Neural progenitor cell (in vitro differentiated cells): Measurements from ENCODE around the gene MTG1. TPM values are rescaled to one million over a fixed set of nuclear protein-coding genes. Genes with fewer than 3 reads are reported as not detected.
"Not testable (repeated sequence)": the region's sequence is repeated elsewhere in the genome, so short reads cannot be mapped to it uniquely, and the experiment has no call there.

Source experiments
- DNase-seq: peaks from one replicate; pipeline ENCODE4 v3.0.0-alpha.2; 2016; ENCODE audit warnings: low spot score
- H2AFZ ChIP-seq: fragments of 200-600 bp; sonication (generic); replicated peaks from 2 replicates; pipeline ENCODE4 v1.6.1; 2016; ENCODE audit warnings: antibody characterized with exemption
- H3F3A ChIP-seq: fragments of 200-600 bp; sonication (generic); 2 replicates; pipeline ENCODE4 v1.6.1; 2016; ENCODE audit warnings: antibody characterized with exemption, low read depth
- H3K27ac ChIP-seq: fragments of 200-600 bp; sonication (generic); 2 replicates; pipeline ENCODE4 v1.5.1; 2016; ENCODE audit warnings: mild to moderate bottlenecking
- H3K27me3 ChIP-seq: fragments of 200-600 bp; sonication (generic); 2 replicates; pipeline ENCODE4 v1.6.1; 2016; ENCODE audit warnings: mild to moderate bottlenecking, moderate library complexity
- H3K36me3 ChIP-seq: fragments of 200-600 bp; sonication (generic); 2 replicates; pipeline ENCODE4 v1.5.1; 2016
- H3K4me1 ChIP-seq: fragments of 200-600 bp; sonication (generic); 2 replicates; pipeline ENCODE4 v1.6.1; 2016; ENCODE audit warnings: mixed run types
- H3K4me2 ChIP-seq: fragments of 200-600 bp; sonication (generic); 2 replicates; pipeline ENCODE4 v1.6.1; 2016
- H3K4me3 ChIP-seq: fragments of 200-600 bp; sonication (generic); 2 replicates; pipeline ENCODE4 v1.5.1; 2016
- H3K79me2 ChIP-seq: fragments of 200-600 bp; sonication (generic); 2 replicates; pipeline ENCODE4 v1.6.1; 2016; ENCODE audit warnings: low read depth
- H3K9ac ChIP-seq: fragments of 200-600 bp; sonication (generic); 2 replicates; pipeline ENCODE4 v1.6.1; 2016
- H3K9me3 ChIP-seq: fragments of 200-600 bp; sonication (generic); 2 replicates; pipeline ENCODE4 v1.5.1; 2016; ENCODE audit warnings: low read depth
- H4K20me1 ChIP-seq: fragments of 200-600 bp; sonication (generic); 2 replicates; pipeline ENCODE4 v1.6.1; 2016; ENCODE audit warnings: low read depth
- H3K27ac Mint-ChIP-seq: 3 replicates; pipeline ENCODE4 v1.8.0; 2021; ENCODE audit warnings: mixed read lengths
- H3K27me3 Mint-ChIP-seq: 2 replicates; pipeline ENCODE4 v1.8.0; 2022; ENCODE audit warnings: low read depth, mild to moderate bottlenecking, inconsistent platforms, moderate library complexity, mixed read lengths; ENCODE audit not compliant: insufficient read depth
- H3K36me3 Mint-ChIP-seq: 3 replicates; pipeline ENCODE4 v1.8.0; 2021; ENCODE audit warnings: mixed read lengths
- H3K4me1 Mint-ChIP-seq: 3 replicates; pipeline ENCODE4 v1.8.0; 2021; ENCODE audit warnings: mixed read lengths
- H3K4me3 Mint-ChIP-seq: 3 replicates; pipeline ENCODE4 v1.8.0; 2021; ENCODE audit warnings: mild to moderate bottlenecking, moderate library complexity, mixed read lengths
- H3K9me3 Mint-ChIP-seq: 3 replicates; pipeline ENCODE4 v1.8.0; 2020; ENCODE audit warnings: mixed read lengths
- EZH2 ChIP-seq: fragments of 200-600 bp; sonication (generic); IDR thresholded peaks from 2 replicates; pipeline ENCODE4 v1.6.1; 2017; ENCODE audit warnings: antibody characterized with exemption, mild to moderate bottlenecking, moderate library complexity
- EZH2phosphoT487 ChIP-seq: fragments of 200-600 bp; sonication (generic); IDR thresholded peaks from 2 replicates; pipeline ENCODE4 v1.6.1; 2017; ENCODE audit warnings: antibody characterized with exemption
- total RNA-seq: library from RNA; depleted of rRNA; stranded (reverse); fragments of >200 nt; gene quantifications from 2 replicates; pipeline ENCODE4 v1.2.3, GENCODE V29; 2015; ENCODE audit warnings: low replicate concordance
- TF ChIP-seq, protein P1 (sequence below): fragments of 200-600 bp; sonication (generic); IDR thresholded peaks from 2 replicates; pipeline ENCODE4 v1.5.1; 2017; ENCODE audit warnings: antibody characterized with exemption, mild to moderate bottlenecking

MTG1 gene
- total RNA-seq, 1 donor from 2014 or later, result 28.0 TPM

DNA sequence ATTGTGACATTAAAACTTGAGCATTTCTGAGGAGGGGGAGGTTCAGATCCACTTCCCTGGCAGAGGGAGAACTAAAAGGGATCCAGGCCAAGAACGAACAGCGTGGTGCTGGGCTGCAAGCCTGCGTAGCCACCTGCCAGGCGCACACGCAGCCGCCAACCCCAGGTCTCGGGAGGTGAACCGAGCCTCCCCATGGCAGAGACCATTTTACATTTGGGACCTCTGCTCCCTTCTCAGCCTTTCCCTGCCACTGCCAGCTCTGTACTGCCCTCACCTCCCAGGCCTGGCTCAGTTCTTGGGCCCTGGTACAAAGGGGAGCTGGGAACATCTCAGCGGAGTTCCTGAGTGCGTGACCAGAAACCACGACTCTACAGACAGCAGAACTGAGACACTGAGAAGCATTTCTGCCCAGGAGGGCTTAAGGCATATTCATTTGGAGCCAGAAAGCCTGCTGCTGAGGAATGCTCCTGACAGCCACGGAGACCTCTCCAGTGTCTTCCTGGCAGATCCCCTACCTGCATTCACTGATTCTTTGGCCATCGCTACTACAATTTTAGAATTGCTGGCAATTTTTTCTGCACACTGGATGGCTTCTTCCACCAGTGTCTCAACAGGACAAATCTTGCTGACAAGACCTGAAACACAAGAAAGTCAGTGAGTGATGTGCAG, 28.4 kb upstream of the MTG1 start:
- H3K9me3 Mint-ChIP-seq, result no peaks in the 10 kb centered on the region
- H3K36me3 Mint-ChIP-seq, result peaks cover 31% of the 10 kb centered on the region

GRCh38 chr10:133366130-133366478, 27.9 kb upstream of the MTG1 start:
- Histone ChIP-seq H3K4me2 (no peak overlapping the region), H3K36me3 (no peaks in the 10 kb centered on the region), H3K9ac (no peak overlapping the region), H4K20me1 (no peaks in the 10 kb centered on the region), H3K27me3 (no peaks in the 10 kb centered on the region), H3K4me3 (no peak overlapping the region), H2AFZ (no peak overlapping the region), H3K79me2 (no peaks in the 10 kb centered on the region), H3K27ac (no peak overlapping the region), H3F3A (peaks cover 8% of the 10 kb centered on the region), H3K9me3 (no peaks in the 10 kb centered on the region), H3K4me1 (no peaks in the 10 kb centered on the region)
- Mint-ChIP-seq H3K27me3 (peaks cover 8% of the 10 kb centered on the region), H3K4me1 (no peaks in the 10 kb centered on the region), H3K36me3 (peaks cover 31% of the 10 kb centered on the region), H3K4me3 (no peak overlapping the region), H3K9me3 (no peaks in the 10 kb centered on the region), H3K27ac (no peak overlapping the region)
- no peak for DNase-seq
- TF ChIP-seq EZH2phosphoT487 (no peak), EZH2 (no peak)
- TF ChIP-seq, protein P1, sequence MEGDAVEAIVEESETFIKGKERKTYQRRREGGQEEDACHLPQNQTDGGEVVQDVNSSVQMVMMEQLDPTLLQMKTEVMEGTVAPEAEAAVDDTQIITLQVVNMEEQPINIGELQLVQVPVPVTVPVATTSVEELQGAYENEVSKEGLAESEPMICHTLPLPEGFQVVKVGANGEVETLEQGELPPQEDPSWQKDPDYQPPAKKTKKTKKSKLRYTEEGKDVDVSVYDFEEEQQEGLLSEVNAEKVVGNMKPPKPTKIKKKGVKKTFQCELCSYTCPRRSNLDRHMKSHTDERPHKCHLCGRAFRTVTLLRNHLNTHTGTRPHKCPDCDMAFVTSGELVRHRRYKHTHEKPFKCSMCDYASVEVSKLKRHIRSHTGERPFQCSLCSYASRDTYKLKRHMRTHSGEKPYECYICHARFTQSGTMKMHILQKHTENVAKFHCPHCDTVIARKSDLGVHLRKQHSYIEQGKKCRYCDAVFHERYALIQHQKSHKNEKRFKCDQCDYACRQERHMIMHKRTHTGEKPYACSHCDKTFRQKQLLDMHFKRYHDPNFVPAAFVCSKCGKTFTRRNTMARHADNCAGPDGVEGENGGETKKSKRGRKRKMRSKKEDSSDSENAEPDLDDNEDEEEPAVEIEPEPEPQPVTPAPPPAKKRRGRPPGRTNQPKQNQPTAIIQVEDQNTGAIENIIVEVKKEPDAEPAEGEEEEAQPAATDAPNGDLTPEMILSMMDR, result no peak

More for the DNA sequence above, 28.4 kb upstream of the MTG1 start:
- Histone ChIP-seq H3F3A (peaks cover 8% of the 10 kb centered on the region), H3K4me2 (no peak overlapping the region), H2AFZ (no peak overlapping the region), H4K20me1 (no peaks in the 10 kb centered on the region), H3K4me3 (no peak overlapping the region), H3K27ac (no peak overlapping the region), H3K9ac (no peak overlapping the region), H3K9me3 (no peaks in the 10 kb centered on the region), H3K4me1 (no peaks in the 10 kb centered on the region), H3K36me3 (no peaks in the 10 kb centered on the region), H3K27me3 (no peaks in the 10 kb centered on the region), H3K79me2 (no peaks in the 10 kb centered on the region)
- DNase-seq, result no peak
- TF ChIP-seq EZH2phosphoT487, result no peak
- no peak for TF ChIP-seq EZH2
- TF ChIP-seq, protein P1, result no peak
- no peaks in the 10 kb centered on the region for H3K4me1 Mint-ChIP-seq
- no peak overlapping the region for H3K27ac Mint-ChIP-seq
- H3K27me3 Mint-ChIP-seq, result peaks cover 8% of the 10 kb centered on the region
- no peak overlapping the region for H3K4me3 Mint-ChIP-seq

- H3K9me3 Mint-ChIP-seq, result no peaks in the 10 kb centered on the region
- peaks cover 2% of the 10 kb centered on the region for H3F3A ChIP-seq
- peaks cover 2% of the 10 kb centered on the region for H4K20me1 ChIP-seq
- H3K4me3 Mint-ChIP-seq, result no peak overlapping the region
- no peak for TF ChIP-seq EZH2
- TF ChIP-seq, protein P1, result no peak
- no peak for TF ChIP-seq EZH2phosphoT487
- no peaks in the 10 kb centered on the region for H3K4me1 Mint-ChIP-seq
- no peak for DNase-seq
- no peak overlapping the region for H2AFZ ChIP-seq
- H3K27ac Mint-ChIP-seq, result no peak overlapping the region
- H3K27me3 ChIP-seq, result no peaks in the 10 kb centered on the region
- H3K9ac ChIP-seq, result no peak overlapping the region
- no peak overlapping the region for H3K4me2 ChIP-seq
- no peak overlapping the region for H3K27ac ChIP-seq
- H3K9me3 ChIP-seq, result no peaks in the 10 kb centered on the region
- H3K4me3 ChIP-seq, result no peak overlapping the region
- peaks cover 6% of the 10 kb centered on the region for H3K79me2 ChIP-seq
- no peaks in the 10 kb centered on the region for H3K4me1 ChIP-seq
- peaks cover 3% of the 10 kb centered on the region for H3K27me3 Mint-ChIP-seq
- no peaks in the 10 kb centered on the region for H3K36me3 ChIP-seq
- peaks cover 27% of the 10 kb centered on the region for H3K36me3 Mint-ChIP-seq
Measured at GRCh38 chr10:133366751-133367150, 27.2 kb upstream of the MTG1 start.

DNA sequence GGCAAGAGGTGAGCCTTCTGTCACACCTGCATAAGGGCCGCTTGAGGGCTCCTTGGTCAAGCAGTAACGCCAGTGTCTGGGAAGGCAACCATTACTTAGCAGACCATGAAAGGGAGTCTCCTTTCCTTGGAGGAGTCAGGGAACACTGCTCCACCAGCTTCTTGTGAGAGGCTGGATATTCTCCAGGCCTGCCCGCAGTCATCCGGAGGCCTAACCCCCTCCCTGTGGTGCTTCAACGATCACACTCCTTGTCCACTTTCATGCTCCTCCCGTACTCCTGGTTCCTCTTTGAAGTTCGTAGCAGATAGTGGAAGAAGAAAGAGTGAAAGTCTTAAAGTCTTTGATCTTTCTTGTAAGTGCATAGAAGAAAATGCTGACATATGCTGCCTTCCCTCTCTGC, 26.5 kb upstream of the MTG1 start:
- not testable (repeated sequence) for H3K4me2 ChIP-seq, H3K9ac ChIP-seq, H3K4me1 ChIP-seq, H3K9me3 Mint-ChIP-seq, H3K27me3 ChIP-seq, H3K36me3 ChIP-seq, H3F3A ChIP-seq, H3K4me3 ChIP-seq, H3K4me3 Mint-ChIP-seq, DNase-seq, H3K9me3 ChIP-seq, H3K27ac ChIP-seq, H2AFZ ChIP-seq, H4K20me1 ChIP-seq, H3K4me1 Mint-ChIP-seq, H3K27ac Mint-ChIP-seq, H3K27me3 Mint-ChIP-seq
- peaks cover 20% of the 10 kb centered on the region for H3K36me3 Mint-ChIP-seq
- H3K79me2 ChIP-seq, result peaks cover 13% of the 10 kb centered on the region
